Central memory CD8-positive, alpha-beta T cell (primary cell): ENCODE data around the gene PRKCB.
A peak's percentile ranks its signal among the peaks of the same experiment; 100 is the strongest.

ENCODE experiments used
- ATAC-seq: fragments of 150-1000 bp; cut with Tn5 transposase; replicated peaks from 2 replicates; pipeline ENCODE4 v1.10.0; 2022; ENCODE audit warnings: mild to moderate bottlenecking, moderate FRiP score, moderate number of reproducible peaks; ENCODE audit not compliant: poor library complexity, severe bottlenecking; ENCODE audit errors: extremely low read depth
- DNase-seq, 2 donors: peaks; one replicate each; pipeline ENCODE4 v3.0.0; 2021; ENCODE audit warnings: low spot score in 2 of 2
- H3K27ac Mint-ChIP-seq: one replicate; pipeline ENCODE4 v1.8.0; 2022; ENCODE audit warnings: low read depth, mild to moderate bottlenecking, moderate library complexity, mixed read lengths
- H3K27me3 Mint-ChIP-seq: one replicate; pipeline ENCODE4 v1.8.0; 2022; ENCODE audit warnings: mixed read lengths
- H3K36me3 Mint-ChIP-seq: one replicate; pipeline ENCODE4 v1.8.0; 2022; ENCODE audit warnings: mild to moderate bottlenecking, moderate library complexity, mixed read lengths; ENCODE audit not compliant: insufficient read depth
- H3K4me1 Mint-ChIP-seq: one replicate; pipeline ENCODE4 v1.8.0; 2022; ENCODE audit warnings: mixed read lengths
- H3K4me3 Mint-ChIP-seq: one replicate; pipeline ENCODE4 v1.8.0; 2022; ENCODE audit warnings: mild to moderate bottlenecking, moderate library complexity, mixed read lengths
- H3K9me3 Mint-ChIP-seq: one replicate; pipeline ENCODE4 v1.8.0; 2022; ENCODE audit warnings: mixed read lengths

Gene PRKCB

DNA sequence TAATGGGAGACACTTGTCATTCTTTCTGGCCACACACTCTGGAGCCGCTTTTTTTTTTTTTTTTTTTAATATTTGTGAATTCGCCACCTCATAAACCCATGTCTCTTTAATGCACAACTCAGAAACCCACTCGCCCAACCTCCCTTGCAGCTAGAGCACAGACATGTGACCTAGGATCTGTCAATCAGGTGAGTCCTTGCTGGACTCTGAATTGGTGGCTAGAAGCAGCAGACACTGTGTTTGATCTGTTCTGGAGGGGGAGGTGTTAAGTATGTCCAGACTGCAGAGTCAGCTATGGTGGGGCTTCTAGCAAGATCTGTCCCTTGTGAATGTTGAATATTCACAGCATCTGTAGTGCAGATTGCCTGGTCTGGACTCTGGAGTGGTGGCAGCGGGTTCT lies 112.1 kb downstream of the PRKCB start:
- Mint-ChIP-seq H3K36me3 (peaks cover 12% of the 10 kb centered on the region), H3K27me3 (no peaks in the 10 kb centered on the region), H3K9me3 (no peaks in the 10 kb centered on the region), H3K4me1 (peaks cover 81% of the 10 kb centered on the region), H3K27ac (peak overlapping the region; percentile 86), H3K4me3 (no peak overlapping the region)
- DNase-seq (no peak), ATAC-seq (no peak)

DNA sequence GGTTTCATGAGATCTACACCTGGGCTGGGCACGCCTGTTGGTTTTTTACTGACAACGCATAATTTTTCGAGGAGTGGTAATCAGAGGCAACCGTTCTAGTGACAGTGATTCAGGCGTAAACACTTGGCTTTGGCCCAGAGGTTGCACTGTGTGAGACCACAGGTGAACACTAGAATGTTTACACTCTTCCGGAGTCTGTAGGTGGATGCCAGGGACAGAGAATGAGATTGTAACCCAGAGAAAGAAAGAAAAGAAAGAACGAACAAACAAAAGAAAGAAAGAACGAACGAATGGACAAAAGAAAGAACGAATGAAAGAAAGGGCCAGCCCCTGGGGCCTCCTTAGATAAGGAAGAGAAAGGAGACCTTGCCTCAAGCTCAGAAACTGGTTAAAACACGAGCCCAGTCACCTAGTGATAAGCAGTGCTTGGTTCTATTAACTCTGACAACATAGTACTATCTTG lies 113.2 kb downstream of the PRKCB start:
- H3K36me3 Mint-ChIP-seq, result peaks cover 12% of the 10 kb centered on the region
- peak overlapping the region; percentile 86 for H3K27ac Mint-ChIP-seq
- H3K4me1 Mint-ChIP-seq, result peaks cover 87% of the 10 kb centered on the region
- peak; percentile 78 for ATAC-seq
- peak overlapping the region; percentile 60 for H3K4me3 Mint-ChIP-seq
- no peaks in the 10 kb centered on the region for H3K9me3 Mint-ChIP-seq
- H3K27me3 Mint-ChIP-seq, result no peaks in the 10 kb centered on the region
- peak; percentile 36 to 58 for DNase-seq

DNA sequence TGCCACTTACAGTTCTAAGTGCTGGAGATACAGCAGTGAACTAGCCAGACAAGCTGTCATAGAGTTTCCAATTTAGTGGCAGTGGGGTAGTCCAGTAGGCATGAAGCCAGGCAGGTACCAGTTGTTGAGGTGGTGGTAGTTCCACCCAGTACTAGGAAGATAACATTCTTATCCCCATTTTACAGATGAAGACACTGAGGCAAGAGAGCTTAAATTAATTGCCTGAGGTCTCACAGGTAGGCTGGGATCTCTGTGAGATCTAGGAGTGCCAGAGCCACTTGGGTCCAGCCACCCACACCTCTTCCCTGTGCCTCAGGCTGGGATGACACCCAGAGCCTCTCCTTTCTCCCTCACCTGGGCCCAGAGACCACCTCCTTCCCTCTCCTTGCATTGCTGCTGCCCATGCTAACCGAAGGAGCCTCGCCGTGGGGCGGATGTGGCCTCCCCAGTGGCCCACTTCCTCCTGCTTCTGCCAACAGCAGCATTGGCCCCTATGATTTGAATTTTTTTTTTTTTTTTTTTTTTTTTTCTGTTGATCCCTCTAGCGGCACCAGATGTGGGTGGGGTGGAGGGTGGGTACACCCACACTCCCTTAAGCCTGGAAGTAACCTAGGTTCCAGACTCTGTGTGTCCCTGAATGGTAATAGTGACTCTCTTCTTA lies 114.0 kb downstream of the PRKCB start:
- Mint-ChIP-seq H3K4me1 (peaks cover 91% of the 10 kb centered on the region), H3K27me3 (no peaks in the 10 kb centered on the region), H3K9me3 (no peaks in the 10 kb centered on the region), H3K27ac (peak overlapping the region; percentile 86), H3K36me3 (peaks cover 12% of the 10 kb centered on the region), H3K4me3 (peak overlapping the region; percentile 60)
- peak; percentile 51 to 69 for DNase-seq
- ATAC-seq, result peak; percentile 75

DNA sequence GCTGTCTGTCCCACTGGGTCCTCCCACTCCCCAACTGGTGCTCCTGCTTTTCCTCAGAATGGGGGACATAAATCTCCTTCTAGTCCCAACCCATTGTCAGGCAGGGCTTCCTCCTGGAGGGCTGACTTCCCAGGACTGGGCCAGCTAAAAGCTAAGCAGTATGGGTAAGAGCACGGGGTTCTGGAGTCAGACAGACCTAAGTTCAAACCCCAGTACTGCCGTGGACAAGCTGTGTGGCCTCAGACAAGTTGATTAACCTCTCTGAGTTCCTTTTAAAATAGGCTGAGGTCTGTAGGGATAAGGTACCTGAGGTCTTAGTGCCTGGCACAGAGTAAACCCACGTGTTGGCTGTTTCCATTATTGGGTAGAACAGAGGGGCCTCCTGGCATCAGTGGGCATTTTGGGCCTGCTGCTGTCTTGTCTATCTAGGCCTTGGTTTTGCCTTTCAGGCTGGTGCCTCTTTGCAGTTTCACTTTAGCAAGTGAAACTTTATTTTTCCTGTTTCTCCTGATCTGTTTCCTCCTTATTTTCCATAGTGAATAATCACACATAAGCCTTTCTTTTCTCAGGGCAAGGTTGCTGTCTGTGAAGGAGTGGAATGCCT lies 114.6 kb downstream of the PRKCB start:
- DNase-seq, result no peak
- Mint-ChIP-seq H3K9me3 (no peaks in the 10 kb centered on the region), H3K36me3 (peaks cover 11% of the 10 kb centered on the region), H3K27me3 (no peaks in the 10 kb centered on the region), H3K4me3 (peak overlapping the region; percentile 60), H3K27ac (peak overlapping the region; percentile 86), H3K4me1 (peaks cover 91% of the 10 kb centered on the region)
- no peak for ATAC-seq

DNA sequence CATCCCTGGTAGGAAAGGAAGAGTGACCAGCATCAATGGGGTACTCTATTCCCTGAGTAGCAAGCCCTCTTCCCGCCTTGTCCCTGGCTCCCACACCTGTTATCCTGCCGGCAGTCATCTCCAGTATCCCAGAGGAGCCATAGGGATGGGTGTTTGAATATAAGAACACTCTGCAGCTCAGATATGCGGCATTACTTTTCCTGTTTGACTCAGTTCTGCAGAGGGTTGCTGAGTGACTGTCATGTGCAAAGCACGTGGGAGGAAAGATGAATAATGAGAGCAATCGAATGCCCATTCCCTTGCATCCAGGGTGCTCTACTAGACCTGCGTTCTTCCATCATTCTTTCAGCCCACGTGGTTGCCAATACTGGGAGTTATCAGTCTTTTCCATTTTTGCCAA lies 115.1 kb downstream of the PRKCB start:
- ATAC-seq (no peak), DNase-seq (no peak)
- H3K4me1 Mint-ChIP-seq, result peaks cover 89% of the 10 kb centered on the region
- H3K27ac Mint-ChIP-seq, result peak overlapping the region; percentile 86
- H3K27me3 Mint-ChIP-seq, result no peaks in the 10 kb centered on the region
- peaks cover 11% of the 10 kb centered on the region for H3K36me3 Mint-ChIP-seq
- no peaks in the 10 kb centered on the region for H3K9me3 Mint-ChIP-seq
- H3K4me3 Mint-ChIP-seq, result peak overlapping the region; percentile 60

DNA sequence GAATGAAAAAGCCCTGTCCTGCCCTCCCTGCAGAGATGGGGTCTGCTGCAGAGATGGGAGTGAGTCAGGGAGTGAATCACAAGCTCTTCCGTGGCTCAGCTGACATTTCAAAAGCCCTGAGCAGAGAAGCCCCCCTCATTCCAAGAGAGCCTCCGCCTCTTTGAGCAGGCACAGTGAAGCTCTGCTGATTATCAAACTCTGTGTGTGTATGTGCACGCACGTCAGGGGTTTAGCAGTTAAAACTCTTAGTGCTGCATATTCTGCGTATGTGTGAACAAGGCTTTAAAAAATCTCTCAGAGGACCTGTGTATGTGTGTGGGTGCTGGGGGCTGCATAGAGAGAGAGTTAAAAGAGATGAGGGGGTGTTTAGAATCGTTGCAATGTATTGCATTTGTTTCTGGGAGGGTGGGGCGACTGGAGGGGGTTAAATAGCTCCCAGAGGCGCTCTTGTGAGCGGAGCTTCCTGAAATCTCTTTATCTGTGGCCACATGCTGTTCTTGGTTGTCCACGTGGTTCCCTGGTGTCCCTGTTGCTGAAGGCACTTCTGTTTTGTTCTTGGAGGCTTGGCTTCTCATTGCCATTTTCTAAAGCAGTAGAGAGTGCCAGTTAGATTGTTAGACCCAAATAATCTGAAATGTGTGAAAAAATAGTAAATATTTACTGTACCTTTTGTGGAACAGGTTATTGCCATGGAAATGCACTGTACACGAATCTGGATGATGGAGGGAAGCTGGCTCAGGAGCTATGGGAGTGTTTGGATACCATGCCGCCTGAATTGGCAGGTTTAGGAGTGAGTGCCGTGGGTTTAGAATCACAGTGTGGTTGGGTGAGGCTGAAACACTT lies 116.6 kb downstream of the PRKCB start:
- no peak for ATAC-seq
- Mint-ChIP-seq H3K36me3 (peaks cover 11% of the 10 kb centered on the region), H3K27ac (peak overlapping the region; percentile 86), H3K9me3 (no peaks in the 10 kb centered on the region), H3K27me3 (no peaks in the 10 kb centered on the region), H3K4me3 (peak overlapping the region; percentile 12), H3K4me1 (peaks cover 87% of the 10 kb centered on the region)
- DNase-seq, result no peak

DNA sequence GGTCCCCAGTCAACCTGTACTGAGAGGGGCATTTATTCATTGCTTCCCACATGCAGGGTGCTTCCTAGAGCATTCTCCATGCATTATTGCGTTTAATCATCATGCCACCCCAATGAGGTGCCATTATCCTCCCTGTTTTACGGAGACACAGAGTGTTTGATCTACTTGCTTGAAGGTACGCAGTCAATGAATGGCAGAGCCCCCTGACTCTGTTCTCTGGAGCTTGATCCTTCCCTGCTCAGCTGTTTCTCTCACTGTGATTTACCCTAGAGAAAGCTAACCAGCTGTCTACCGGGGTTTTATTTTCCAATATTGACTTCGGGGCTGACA lies 117.2 kb downstream of the PRKCB start:
- Mint-ChIP-seq H3K9me3 (no peaks in the 10 kb centered on the region), H3K4me1 (peaks cover 87% of the 10 kb centered on the region), H3K27ac (no peak overlapping the region), H3K4me3 (no peak overlapping the region), H3K36me3 (peaks cover 9% of the 10 kb centered on the region), H3K27me3 (no peaks in the 10 kb centered on the region)
- DNase-seq (no peak), ATAC-seq (no peak)

DNA sequence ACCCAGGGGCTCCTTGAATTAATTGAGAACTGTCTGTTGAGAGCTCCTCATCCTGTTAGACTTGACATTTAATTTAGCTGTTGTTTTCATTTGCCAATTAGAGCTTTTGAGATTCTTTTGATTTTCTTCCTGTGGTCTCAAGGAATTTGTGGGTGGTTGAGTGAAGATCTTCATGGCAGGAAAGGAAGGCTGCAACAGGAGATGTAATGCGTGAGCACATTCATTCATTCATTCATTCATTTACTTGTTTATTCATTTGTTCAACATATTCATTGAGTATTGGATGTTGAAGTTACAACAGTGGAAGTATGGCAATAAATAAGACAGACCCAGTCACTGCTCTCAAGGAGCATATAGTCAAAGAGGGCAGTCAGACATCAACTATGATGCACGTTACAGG lies 117.7 kb downstream of the PRKCB start:
- ATAC-seq, result no peak

DNA sequence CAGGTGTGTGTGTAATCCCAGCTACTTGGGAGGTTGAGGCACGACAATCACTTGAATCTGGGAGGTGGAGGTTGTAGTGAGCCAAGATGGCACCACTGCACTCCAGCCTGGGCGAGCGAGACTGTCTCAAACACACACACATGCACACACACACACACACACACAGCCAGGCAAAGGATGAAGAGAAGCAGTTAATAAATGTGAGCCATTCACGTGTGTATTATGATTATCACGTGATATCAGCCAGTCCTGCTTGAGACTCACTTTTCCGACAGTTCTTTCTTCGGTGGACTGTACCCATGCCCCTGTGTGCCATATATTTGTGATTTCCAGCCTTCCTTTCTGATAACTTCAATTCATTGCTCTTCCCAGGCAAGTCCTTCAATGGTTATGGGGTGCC lies 119.3 kb downstream of the PRKCB start:
- ATAC-seq (no peak), DNase-seq (no peak)
- Mint-ChIP-seq H3K4me1 (peaks cover 88% of the 10 kb centered on the region), H3K9me3 (no peaks in the 10 kb centered on the region), H3K4me3 (no peak overlapping the region), H3K27ac (no peak overlapping the region), H3K36me3 (peaks cover 2% of the 10 kb centered on the region), H3K27me3 (no peaks in the 10 kb centered on the region)

More for the DNA sequence above, 117.7 kb downstream of the PRKCB start:
- peaks cover 86% of the 10 kb centered on the region for H3K4me1 Mint-ChIP-seq
- no peak for DNase-seq
- no peak overlapping the region for H3K27ac Mint-ChIP-seq
- H3K36me3 Mint-ChIP-seq, result peaks cover 9% of the 10 kb centered on the region
- H3K9me3 Mint-ChIP-seq, result no peaks in the 10 kb centered on the region
- H3K4me3 Mint-ChIP-seq, result no peak overlapping the region
- H3K27me3 Mint-ChIP-seq, result no peaks in the 10 kb centered on the region

DNA sequence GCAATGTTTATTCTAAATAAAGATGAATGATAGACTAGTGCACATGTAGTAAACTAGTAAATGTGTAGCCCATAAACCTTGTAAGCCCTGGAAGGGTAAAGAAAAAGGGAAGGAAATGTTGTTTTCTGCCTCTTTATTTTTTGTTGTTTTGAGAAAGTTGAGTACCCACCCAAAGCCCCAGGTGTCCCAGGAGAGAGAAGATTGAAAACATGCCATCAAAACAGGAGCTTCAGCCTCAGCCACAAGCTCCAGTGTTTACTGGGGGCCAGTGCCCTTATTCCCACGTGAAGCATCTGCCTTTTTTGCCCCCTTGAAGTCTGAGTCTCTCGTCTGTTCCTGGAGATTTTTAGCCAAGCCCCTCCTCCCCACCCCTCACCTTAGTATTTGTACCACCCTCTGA lies 121.5 kb downstream of the PRKCB start:
- Mint-ChIP-seq H3K27ac (no peak overlapping the region), H3K4me3 (peak overlapping the region; percentile 21), H3K27me3 (no peaks in the 10 kb centered on the region), H3K36me3 (peaks cover 2% of the 10 kb centered on the region), H3K9me3 (no peaks in the 10 kb centered on the region), H3K4me1 (peaks cover 88% of the 10 kb centered on the region)
- DNase-seq (no peak), ATAC-seq (no peak)

DNA sequence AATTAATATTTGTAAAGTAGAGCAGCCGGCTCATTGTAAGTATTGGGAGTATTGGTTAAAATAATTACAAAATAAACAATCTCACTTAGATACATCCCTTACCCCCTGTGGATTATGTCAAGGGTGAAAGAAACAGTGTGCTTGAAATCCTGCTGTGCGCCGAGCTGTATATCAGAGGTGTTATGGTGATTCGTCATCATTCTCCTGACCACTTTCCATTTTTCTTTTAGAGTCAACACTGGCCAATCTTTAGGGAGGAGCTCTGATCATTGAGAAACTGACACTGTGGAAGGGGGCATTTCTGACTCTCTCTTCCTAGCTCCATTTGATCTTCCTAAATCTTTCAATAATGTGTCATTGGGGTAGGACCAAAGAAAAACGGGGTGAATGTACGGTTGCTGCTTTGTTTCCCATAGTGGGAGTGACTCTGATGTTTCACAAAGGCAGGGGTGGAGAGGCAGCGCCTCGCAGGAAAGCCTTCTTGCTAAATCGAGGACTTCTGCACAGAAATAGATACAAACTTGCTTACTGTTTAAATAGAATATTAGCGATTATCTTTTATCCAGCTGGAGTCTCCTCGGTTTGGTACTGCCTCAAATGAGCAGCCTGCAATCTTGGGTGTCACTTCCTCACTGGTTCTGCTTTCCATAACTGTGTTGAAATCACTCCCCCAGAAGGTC lies 123.4 kb downstream of the PRKCB start:
- Mint-ChIP-seq H3K27me3 (no peaks in the 10 kb centered on the region), H3K27ac (no peak overlapping the region), H3K4me3 (peak overlapping the region; percentile 36), H3K4me1 (peaks cover 86% of the 10 kb centered on the region), H3K36me3 (peaks cover 2% of the 10 kb centered on the region), H3K9me3 (no peaks in the 10 kb centered on the region)
- DNase-seq (no peak), ATAC-seq (no peak)

DNA sequence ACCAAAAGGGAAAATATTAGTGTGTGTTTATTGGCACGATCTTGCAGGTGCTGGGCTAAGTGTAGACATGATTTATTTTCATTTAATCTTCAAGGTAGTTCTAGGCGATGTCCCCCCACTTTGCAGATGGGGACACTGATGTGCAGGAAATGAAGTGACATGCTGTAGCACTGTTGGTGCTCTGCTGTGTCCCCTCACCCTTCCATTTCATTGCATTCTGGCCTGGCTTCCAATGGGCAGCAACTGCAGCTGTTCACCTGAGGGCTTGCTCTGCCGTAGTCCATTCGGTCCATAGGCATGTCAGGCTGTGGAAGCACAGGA lies 123.9 kb downstream of the PRKCB start:
- Mint-ChIP-seq H3K9me3 (no peaks in the 10 kb centered on the region), H3K27ac (peak overlapping the region; percentile 3), H3K27me3 (no peaks in the 10 kb centered on the region), H3K36me3 (peaks cover 2% of the 10 kb centered on the region), H3K4me3 (peak overlapping the region; percentile 36), H3K4me1 (peaks cover 81% of the 10 kb centered on the region)
- ATAC-seq, result no peak
- no peak for DNase-seq
